DMS53 treated with DMSO at 0.1 percent for 48 hours (cell line): Measurements from ENCODE around the gene SRRM5.
"Not testable (repeated sequence)": the region's sequence is repeated elsewhere in the genome, so short reads cannot be mapped to it uniquely, and the experiment has no call there.

Experiments
- DNase-seq: peaks from one replicate; lab custom pipeline; 2025; ENCODE audit not compliant: unreplicated experiment; lab: John Stamatoyannopoulos, UW

SRRM5 gene

GRCh38 chr19:43591904-43592772, 19.8 kb upstream of the SRRM5 start:
- no peak for DNase-seq

- DNase-seq, result no peak
Measured at GRCh38 chr19:43592800-43593350, 19.0 kb upstream of the SRRM5 start.

GRCh38 chr19:43594081-43594697, 17.7 kb upstream of the SRRM5 start:
- DNase-seq, result no peak

- peak; percentile 47 for DNase-seq
Measured at GRCh38 chr19:43594710-43595604, 16.9 kb upstream of the SRRM5 start.

GRCh38 chr19:43595605-43595998, 16.3 kb upstream of the SRRM5 start:
- DNase-seq, result no peak

- DNase-seq, result peak; percentile 99
Measured at GRCh38 chr19:43595999-43596841, 15.7 kb upstream of the SRRM5 start, which contains the start of the genes IRGQ and ZNF576. TSS of gene IRGQ (minus strand) at chr19:43596134. CDS start at chr19:43595338, 796 bp downstream. TSS of gene ZNF576 (plus strand) at chr19:43596595. CDS start at chr19:43597109, 514 bp downstream.

- DNase-seq, result no peak
Measured at GRCh38 chr19:43596842-43597461, 14.9 kb upstream of the SRRM5 start.

- no peak for DNase-seq
Measured at GRCh38 chr19:43597876-43598275, 14.0 kb upstream of the SRRM5 start.

GRCh38 chr19:43598445-43599240, 13.2 kb upstream of the SRRM5 start:
- no peak for DNase-seq

GRCh38 chr19:43599635-43600295, 12.1 kb upstream of the SRRM5 start:
- no peak for DNase-seq

- DNase-seq, result not testable (repeated sequence)
Measured at GRCh38 chr19:43600326-43600725, 11.6 kb upstream of the SRRM5 start.

- no peak for DNase-seq
Measured at GRCh38 chr19:43605875-43606568, 5.9 kb upstream of the SRRM5 start.

- no peak for DNase-seq
Measured at GRCh38 chr19:43606569-43607229, 5.2 kb upstream of the SRRM5 start.

GRCh38 chr19:43607238-43608205, 4.4 kb upstream of the SRRM5 start:
- no peak for DNase-seq

- DNase-seq, result no peak
Measured at GRCh38 chr19:43609872-43610271, 2.0 kb upstream of the SRRM5 start.

- no peak for DNase-seq
Measured at GRCh38 chr19:43610493-43610892, 1.4 kb upstream of the SRRM5 start.
